GM20000 (cell line): ENCODE results near the gene RASA2.

Experiments
- DNase-seq: peaks from one replicate; pipeline ENCODE4 v3.0.0; 2012; ENCODE audit warnings: low spot score
- CTCF ChIP-seq: IDR thresholded peaks from 2 replicates; pipeline ENCODE4 v1.5.1; 2012; ENCODE audit warnings: mild to moderate bottlenecking, control low read depth; ENCODE audit errors: extremely low read depth, missing control alignments

The RASA2 gene

DNA sequence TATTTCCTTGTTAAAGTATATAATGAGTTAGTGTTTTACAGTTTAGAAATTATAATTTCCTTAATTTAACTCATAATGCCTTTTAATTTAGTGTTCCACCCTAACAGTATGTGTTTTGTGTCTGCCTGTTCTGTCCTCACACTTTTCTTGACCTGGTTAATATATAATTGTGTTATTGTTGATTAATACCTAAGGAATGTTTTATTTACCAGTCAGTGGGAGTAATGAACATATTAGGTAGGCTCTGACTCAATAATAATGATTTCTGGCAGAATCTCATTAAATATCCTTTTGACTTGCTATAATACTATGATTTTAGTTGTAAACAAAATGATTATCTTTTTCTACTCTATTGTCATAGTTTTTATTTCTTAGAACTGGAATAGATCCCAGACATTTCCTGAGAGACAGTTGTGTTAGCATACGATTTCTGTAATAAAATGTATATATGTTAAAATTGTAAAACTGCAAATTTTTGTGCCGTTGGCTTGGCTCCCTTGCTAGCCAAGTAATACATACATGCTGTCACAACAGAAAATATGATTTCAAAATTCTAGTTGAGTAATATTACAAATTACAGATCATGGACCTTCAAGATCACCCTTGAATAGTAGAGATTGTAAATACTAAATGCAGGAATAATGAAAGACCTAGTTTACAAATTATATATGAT, 51.9 kb downstream of the RASA2 start:
- TF ChIP-seq CTCF, result no peak
- no peak for DNase-seq

DNA sequence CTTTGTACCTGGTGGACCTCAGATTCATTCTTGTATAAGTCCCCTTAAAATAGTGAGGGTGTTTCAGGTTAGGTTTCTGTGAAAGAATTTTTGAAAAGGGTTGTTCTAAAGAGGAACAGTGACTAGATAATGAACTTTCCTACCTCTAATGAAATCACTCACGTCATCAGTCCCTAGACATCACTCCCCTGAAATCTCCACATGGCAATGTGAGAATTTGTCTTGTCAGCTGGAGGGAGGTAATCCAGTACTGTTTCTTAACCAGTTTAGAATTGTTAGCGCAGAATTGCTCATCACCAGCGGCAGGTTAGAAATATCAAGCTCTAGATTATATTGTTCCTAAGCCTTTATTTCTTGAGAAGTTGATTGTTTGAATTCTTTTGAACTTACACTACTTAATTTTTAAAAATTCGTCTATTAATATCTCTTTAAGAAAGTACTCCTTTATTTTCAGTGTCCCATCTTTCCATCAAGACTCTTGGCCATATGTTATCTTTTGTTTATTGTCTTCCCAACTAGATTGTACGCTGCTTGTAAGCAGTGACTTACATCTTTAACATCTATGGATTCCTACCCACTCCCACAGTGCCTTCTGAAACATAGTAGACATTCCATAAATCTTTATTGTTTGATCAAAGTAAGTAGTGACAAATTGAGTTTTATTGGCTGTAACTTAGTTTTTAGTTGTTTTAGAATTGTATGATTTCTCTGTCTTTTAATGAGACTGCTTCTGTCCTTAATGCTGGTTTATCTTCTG, 52.8 kb downstream of the RASA2 start:
- no peak for TF ChIP-seq CTCF
- no peak for DNase-seq

GRCh38 chr3:141540531-141540930, 53.7 kb downstream of the RASA2 start:
- DNase-seq, result no peak
- TF ChIP-seq CTCF, result no peak

DNA sequence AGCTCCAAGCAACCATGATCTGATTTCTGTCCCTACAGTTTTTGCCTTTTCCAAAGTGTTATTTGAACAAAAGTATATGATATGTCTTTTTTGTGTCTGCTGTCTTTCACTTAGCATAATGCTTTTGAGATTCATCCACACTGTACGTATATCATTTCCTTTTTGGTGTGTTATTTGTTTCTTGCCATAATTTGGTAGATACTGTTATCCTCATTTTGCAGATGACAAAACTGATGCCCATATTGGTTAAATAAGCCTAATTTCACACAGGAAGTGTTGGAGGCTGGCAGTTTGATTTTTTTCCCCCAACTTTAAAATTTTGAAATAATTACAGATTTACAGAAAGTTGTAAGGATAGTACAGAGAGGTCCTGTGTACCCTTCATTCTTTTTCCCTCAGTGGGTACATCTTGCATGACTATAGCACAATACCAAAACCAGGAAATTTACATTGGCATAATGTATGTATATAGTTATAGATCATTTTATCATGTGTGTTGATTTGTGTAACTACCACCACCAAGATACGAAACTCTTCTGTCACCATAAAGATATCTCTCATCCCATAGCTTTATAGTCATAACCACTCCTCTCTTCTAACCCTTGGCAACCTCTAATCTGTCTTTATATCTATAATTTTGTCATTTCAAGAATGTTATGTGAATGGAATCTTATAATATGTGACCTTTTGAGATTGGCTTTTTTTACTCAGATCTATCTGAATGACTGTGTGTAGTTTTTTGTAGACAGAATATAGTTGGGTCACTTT, 55.6 kb downstream of the RASA2 start:
- TF ChIP-seq CTCF, result no peak
- DNase-seq, result no peak

GRCh38 chr3:141542989-141543388, 56.2 kb downstream of the RASA2 start:
- no peak for DNase-seq
- no peak for TF ChIP-seq CTCF

DNA sequence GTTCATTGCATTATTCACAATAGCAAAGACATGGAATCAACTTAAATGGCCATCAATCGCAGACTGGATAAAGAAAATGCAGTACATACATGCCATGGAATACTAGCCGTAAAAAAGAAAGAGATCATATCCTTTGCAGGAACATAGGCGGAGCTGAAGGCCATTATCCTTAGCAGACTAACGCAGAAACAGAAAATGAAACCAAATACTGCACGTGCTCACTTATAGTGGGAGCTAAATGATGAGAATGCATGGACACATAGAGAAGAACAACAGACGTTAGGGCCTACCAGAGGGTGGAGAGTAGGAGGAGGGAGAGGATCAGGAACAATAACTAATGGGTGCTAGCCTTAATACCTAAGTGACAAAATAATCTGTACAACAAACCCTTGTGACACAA, 57.9 kb downstream of the RASA2 start:
- DNase-seq, result no peak
- TF ChIP-seq CTCF, result no peak

DNA sequence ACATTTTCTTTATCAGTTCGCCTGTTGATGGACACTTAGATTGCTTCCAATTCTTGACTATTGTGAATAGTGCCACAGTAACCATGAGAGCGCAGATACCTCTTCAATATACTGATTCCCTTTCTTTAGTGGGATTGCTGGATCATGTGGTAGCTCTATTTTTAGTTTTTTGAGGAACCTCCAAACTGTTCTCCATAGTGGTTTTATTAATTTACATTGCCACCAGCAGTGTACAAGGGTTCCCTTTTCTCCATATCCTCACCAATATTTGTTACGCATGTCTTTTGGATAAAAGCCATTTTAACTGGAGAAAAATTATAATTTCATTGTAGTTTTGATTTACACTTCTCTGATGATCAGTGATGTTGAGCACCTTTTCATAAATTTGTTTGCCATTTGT, 59.3 kb downstream of the RASA2 start:
- TF ChIP-seq CTCF, result no peak

More for the DNA sequence above, 59.3 kb downstream of the RASA2 start:
- no peak for DNase-seq
